PFSK-1 (cell line): ENCODE results near the gene SNCAIP.

Experiments used
- FOXP2 ChIP-seq: optimal IDR thresholded peaks from 2 replicates; pipeline ENCODE3; 2011; ENCODE audit warnings: borderline replicate concordance, control low read depth, inconsistent platforms; ENCODE audit not compliant: insufficient read depth; ENCODE audit errors: extremely low read length, extremely low read depth
- POLR2AphosphoS5 ChIP-seq: IDR thresholded peaks from 2 replicates; pipeline ENCODE4 v1.6.1; 2012; ENCODE audit warnings: low read depth, mild to moderate bottlenecking, control low read depth, low read length, moderate library complexity
- SIN3A ChIP-seq: IDR thresholded peaks from 2 replicates; pipeline ENCODE4 v1.6.1; 2012; ENCODE audit warnings: mild to moderate bottlenecking, low read length, moderate library complexity, borderline replicate concordance; ENCODE audit not compliant: insufficient read depth
- TAF1 ChIP-seq: IDR thresholded peaks from 2 replicates; pipeline ENCODE4 v1.6.1; 2012; ENCODE audit warnings: low read length, control low read depth, borderline replicate concordance; ENCODE audit not compliant: insufficient read depth
- TF ChIP-seq, protein P1 (sequence below), 2 experiments: IDR thresholded peaks; 2 replicates each; pipeline versions ENCODE4 v1.6.1 to v1.8.0; 2011 to 2012; ENCODE audit warnings: low read depth in 2 of 2, low read length in 2 of 2, control low read depth in 1 of 2, inconsistent platforms in 1 of 2, mild to moderate bottlenecking in 1 of 2, moderate library complexity in 1 of 2; ENCODE audit not compliant: insufficient read depth in 1 of 2

Gene SNCAIP

DNA sequence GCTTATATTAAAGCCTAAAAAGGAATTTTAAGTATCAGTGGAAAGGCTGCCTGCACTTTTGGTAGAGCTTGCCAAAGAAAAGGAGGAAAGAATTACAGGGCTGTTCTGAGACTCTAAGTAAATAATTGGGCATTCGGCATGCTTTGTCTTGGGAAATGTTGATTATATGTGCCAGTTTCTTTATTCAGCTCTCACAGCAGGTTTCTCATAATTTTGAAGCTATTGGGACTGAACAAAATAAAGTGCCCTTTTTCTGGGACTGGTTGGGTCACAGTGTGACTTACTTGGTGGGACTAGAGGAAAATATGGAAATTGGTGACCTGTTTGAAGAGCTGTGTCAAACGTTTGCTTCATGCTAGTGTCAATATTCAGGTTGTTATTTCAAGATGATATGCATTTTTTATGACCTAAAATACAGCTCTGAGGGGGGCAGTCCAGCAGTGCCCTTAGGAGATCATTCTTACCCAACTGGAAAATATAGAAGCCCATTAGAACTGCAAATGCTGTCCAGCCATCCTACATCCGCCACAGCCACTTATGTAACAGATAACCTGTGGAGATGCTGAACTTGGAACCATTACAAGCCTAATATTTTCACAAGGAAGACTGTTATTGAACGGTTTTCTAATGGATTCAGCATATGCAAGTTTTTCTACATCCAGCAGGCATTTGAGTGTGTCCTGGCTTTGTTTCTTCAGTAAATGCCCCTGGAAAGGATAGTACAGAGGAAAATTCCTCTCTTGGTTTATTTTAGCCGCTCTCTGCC lies 122.4 kb downstream of the SNCAIP start:
- TF ChIP-seq TAF1 (no peak), POLR2AphosphoS5 (no peak), FOXP2 (no peak), SIN3A (no peak)
- TF ChIP-seq, protein P1, sequence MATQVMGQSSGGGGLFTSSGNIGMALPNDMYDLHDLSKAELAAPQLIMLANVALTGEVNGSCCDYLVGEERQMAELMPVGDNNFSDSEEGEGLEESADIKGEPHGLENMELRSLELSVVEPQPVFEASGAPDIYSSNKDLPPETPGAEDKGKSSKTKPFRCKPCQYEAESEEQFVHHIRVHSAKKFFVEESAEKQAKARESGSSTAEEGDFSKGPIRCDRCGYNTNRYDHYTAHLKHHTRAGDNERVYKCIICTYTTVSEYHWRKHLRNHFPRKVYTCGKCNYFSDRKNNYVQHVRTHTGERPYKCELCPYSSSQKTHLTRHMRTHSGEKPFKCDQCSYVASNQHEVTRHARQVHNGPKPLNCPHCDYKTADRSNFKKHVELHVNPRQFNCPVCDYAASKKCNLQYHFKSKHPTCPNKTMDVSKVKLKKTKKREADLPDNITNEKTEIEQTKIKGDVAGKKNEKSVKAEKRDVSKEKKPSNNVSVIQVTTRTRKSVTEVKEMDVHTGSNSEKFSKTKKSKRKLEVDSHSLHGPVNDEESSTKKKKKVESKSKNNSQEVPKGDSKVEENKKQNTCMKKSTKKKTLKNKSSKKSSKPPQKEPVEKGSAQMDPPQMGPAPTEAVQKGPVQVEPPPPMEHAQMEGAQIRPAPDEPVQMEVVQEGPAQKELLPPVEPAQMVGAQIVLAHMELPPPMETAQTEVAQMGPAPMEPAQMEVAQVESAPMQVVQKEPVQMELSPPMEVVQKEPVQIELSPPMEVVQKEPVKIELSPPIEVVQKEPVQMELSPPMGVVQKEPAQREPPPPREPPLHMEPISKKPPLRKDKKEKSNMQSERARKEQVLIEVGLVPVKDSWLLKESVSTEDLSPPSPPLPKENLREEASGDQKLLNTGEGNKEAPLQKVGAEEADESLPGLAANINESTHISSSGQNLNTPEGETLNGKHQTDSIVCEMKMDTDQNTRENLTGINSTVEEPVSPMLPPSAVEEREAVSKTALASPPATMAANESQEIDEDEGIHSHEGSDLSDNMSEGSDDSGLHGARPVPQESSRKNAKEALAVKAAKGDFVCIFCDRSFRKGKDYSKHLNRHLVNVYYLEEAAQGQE (IDR thresholded peaks at IDR 0.05; ENCODE audit: insufficient read depth in 1 of 2, low read depth in 2 of 2, low read length in 2 of 2): no peak

DNA sequence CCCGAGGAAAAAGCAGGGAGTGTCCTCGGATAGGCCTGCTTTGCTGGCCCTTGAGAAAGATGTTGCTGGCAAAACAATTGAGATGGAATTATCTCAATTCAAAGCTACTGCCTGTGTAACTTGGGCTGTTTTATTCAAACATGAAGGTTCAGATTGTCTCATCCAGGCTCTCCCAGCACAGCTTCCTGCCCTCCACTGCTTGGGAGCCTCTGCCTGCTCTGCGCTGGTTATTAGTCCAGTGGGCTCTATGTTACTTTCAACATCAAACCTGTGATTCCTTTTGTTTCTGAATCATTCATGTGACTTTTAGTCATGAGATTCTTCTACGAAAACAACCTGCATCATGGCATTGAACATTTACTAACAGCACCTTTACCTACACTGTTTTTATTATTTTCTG lies 123.2 kb downstream of the SNCAIP start:
- no peak for TF ChIP-seq FOXP2
- TF ChIP-seq SIN3A: no peak
- TF ChIP-seq TAF1: no peak
- TF ChIP-seq, protein P1 (IDR thresholded peaks at IDR 0.05; ENCODE audit: insufficient read depth in 1 of 2, low read depth in 2 of 2, low read length in 2 of 2): no peak
- TF ChIP-seq POLR2AphosphoS5: no peak

DNA sequence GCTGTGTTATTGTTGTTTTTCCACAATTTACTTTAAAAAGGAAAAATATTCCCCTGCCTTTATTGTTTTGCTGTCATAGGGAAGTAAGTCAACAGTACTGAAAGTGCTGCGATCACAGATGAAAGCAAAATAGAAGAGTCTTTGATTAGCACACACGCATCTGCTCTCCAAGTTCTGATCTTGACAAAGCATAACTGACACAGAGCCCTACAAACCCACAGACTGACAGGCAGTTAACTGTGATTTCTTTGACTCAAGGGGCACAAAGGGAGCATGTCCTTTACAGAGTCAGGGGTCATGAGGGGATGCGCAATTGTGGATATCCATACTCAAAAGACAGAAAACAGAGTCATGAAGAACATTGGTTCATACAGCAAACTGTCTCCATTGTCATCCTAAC lies 123.7 kb downstream of the SNCAIP start:
- TF ChIP-seq TAF1 (no peak), POLR2AphosphoS5 (no peak), FOXP2 (no peak), SIN3A (no peak)
- TF ChIP-seq, protein P1 (IDR thresholded peaks at IDR 0.05; ENCODE audit: insufficient read depth in 1 of 2, low read depth in 2 of 2, low read length in 2 of 2): no peak

GRCh38 chr5:122436615-122437014 lies 124.6 kb downstream of the SNCAIP start:
- TF ChIP-seq FOXP2 (no peak), SIN3A (no peak), POLR2AphosphoS5 (no peak)
- TF ChIP-seq, protein P1 (IDR thresholded peaks at IDR 0.05; ENCODE audit: insufficient read depth in 1 of 2, low read depth in 2 of 2, low read length in 2 of 2): no peak

DNA sequence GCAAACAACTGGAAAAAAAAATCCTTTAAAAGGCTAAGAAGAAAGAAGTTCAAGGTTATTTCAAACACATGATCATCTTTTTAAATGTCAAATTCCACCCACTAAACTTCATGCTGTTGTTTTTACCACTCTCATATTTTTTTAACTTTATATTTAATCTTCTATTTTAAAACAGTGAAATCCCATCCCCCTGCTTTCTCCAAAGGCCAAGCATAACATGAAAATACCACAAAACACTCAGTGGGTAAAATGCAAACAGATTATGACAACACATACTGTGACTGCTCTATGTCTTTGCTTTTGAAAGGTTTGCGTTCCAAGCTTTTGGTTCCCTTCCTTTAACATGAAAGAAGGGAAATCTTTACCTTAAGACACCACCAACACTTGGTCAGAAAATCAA lies 127.6 kb downstream of the SNCAIP start:
- TF ChIP-seq POLR2AphosphoS5 (no peak), FOXP2 (no peak), SIN3A (no peak), TAF1 (no peak)
- TF ChIP-seq, protein P1 (IDR thresholded peaks at IDR 0.05; ENCODE audit: insufficient read depth in 1 of 2, low read depth in 2 of 2, low read length in 2 of 2): no peak
